Body of pancreas (tissue), 4 donors: Measurements from ENCODE around the gene ADAMTS6.

ENCODE experiments used
- CTCF ChIP-seq, 7 experiments: fragments of 450-650 bp in 4 of 7; fragments of 200-600 bp in 3 of 7; sonication (generic) in 3 of 7; IDR thresholded peaks; one replicate each; pipeline ENCODE4 v1.5.1; 2016 to 2019; ENCODE audit warnings: antibody characterized with exemption in 7 of 7
- POLR2A ChIP-seq, 3 donors: fragments of 450-650 bp; IDR thresholded peaks; one replicate each; pipeline ENCODE4 v1.6.1; 2016; ENCODE audit warnings: antibody characterized with exemption in 3 of 3, mild to moderate bottlenecking in 2 of 3

- TF ChIP-seq CTCF (IDR thresholded peaks at IDR 0.05) (no peak), POLR2A (IDR thresholded peaks at IDR 0.05) (no peak)
Observed at GRCh38 chr5:65255294-65255693, 226.4 kb downstream of the ADAMTS6 start.
